Right lobe of liver (tissue), 6 donors: Measurements from ENCODE around the gene TBCC. TPM values are rescaled to one million over a fixed set of nuclear protein-coding genes. Genes with fewer than 3 reads are reported as not detected.
"Not testable (repeated sequence)": the region's sequence is repeated elsewhere in the genome, so short reads cannot be mapped to it uniquely, and the experiment has no call there.

ENCODE experiments used
- ATAC-seq, 4 donors: fragments of 200-7000 bp; cut with Tn5 transposase; one replicate each; pipeline ENCODE4 v1.9.1; 2020; ENCODE audit warnings: mild to moderate bottlenecking in 4 of 4, moderate library complexity in 4 of 4
- DNase-seq, 3 donors: peaks; one replicate each; pipeline ENCODE4 v3.0.0-alpha.2; 2020
- H3K27ac ChIP-seq, 3 donors: fragments of 200-600 bp; one replicate each; pipeline ENCODE4 v1.8.0; 2022
- H3K27me3 ChIP-seq, 2 donors: fragments of 200-600 bp; one replicate each; pipeline ENCODE4 v1.8.0; 2022
- H3K36me3 ChIP-seq, 4 donors: fragments of 200-600 bp; sonication (generic) in 1 of 4; one replicate each; pipeline versions ENCODE4 v1.5.1 to v1.8.0; 2017 to 2022; ENCODE audit warnings: control low read depth in 1 of 4
- H3K4me1 ChIP-seq, 4 donors: fragments of 200-600 bp; sonication (generic) in 1 of 4; one replicate each; pipeline versions ENCODE4 v1.5.1 to v1.8.0; 2017 to 2022; ENCODE audit warnings: control low read depth in 1 of 4
- H3K4me3 ChIP-seq, 3 donors: fragments of 200-600 bp; one replicate each; pipeline ENCODE4 v1.8.0; 2022
- H3K9me3 ChIP-seq, 4 donors: fragments of 200-600 bp; sonication (generic) in 1 of 4; one replicate each; pipeline versions ENCODE4 v1.5.1 to v1.8.0; 2017 to 2022; ENCODE audit warnings: control low read depth in 1 of 4
- CTCF ChIP-seq, 4 donors: fragments of 200-600 bp in 3 of 4; fragments of 450-650 bp in 1 of 4; IDR thresholded peaks; one replicate each; pipeline versions ENCODE4 v1.5.1 to v1.8.0; 2016 to 2022; ENCODE audit warnings: antibody characterized with exemption in 4 of 4, mild to moderate bottlenecking in 2 of 4
- POLR2A ChIP-seq: fragments of 450-650 bp; IDR thresholded peaks from one replicate; pipeline ENCODE4 v1.6.1; 2017; ENCODE audit warnings: antibody characterized with exemption, mild to moderate bottlenecking
- WGBS: methylation state at CpG from one replicate; pipeline ENCODE4 v1.1.6; 2018; ENCODE audit warnings: low coverage, low lambda C conversion rate; ENCODE audit not compliant: insufficient coverage; ENCODE audit errors: missing lambda C conversion rate; 5-methylcytosine and 5-hydroxymethylcytosine counted together
- intact Hi-C, 2 donors: fragments of 100-400 bp; cut with DNase I; formaldehyde crosslinking; loops; one replicate each; pipeline versions ENCODE4 v1.11.2 to v1.14.1; 2022
- total RNA-seq, 6 experiments: library from RNA; depleted of rRNA in 2 of 6; stranded (reverse); fragments of >200 nt in 2 of 6; fragmentation: NEBNext Ultra II Directional in 3 of 6; extraction: Animal tissue kit (Norgen Biotek cat#: 25700) in 3 of 6; gene quantifications; one replicate each; pipeline versions ENCODE4 v1.1.0 to v1.2.4, GENCODE V29; 2016 to 2023
- donor health status: DM: no; HTN: yes; CAD: no.
- donor health status: DM: no; HTN: no; CAD: no.
- donor health status: DM: no; HTN: no; CAD: no.
- donor health status: DM: no; HTN: yes; CAD: no.
- donor health status: DM: no; HTN: yes; CAD: no.

Gene TBCC
- total RNA-seq, 6 experiments from 2014 or later: 5.4 to 12.2 (median 6.3) TPM

GRCh38 chr6:42708096-42708495 lies 37.8 kb downstream of the TBCC start:
- Histone ChIP-seq H3K27me3 (no peaks in the 10 kb centered on the region), H3K4me1 (no peaks in the 10 kb centered on the region), H3K27ac (no peak overlapping the region), H3K4me3 (no peak overlapping the region), H3K36me3 (no peaks in the 10 kb centered on the region), H3K9me3 (no peaks in the 10 kb centered on the region)
- peak in 1 of 4 donors; percentile 19 for ATAC-seq
- no CpG with 5 or more reads among the region's 11 CpGs for WGBS
- no peak for TF ChIP-seq CTCF (IDR thresholded peaks at IDR 0.05)
- intact Hi-C loops: no loop called here
- no peak for DNase-seq

- TF ChIP-seq CTCF (IDR thresholded peaks at IDR 0.05): no peak
- TF ChIP-seq POLR2A: no peak
- Histone ChIP-seq H3K9me3 (no peaks in the 10 kb centered on the region), H3K4me1 (no peaks in the 10 kb centered on the region), H3K27ac (no peak overlapping the region), H3K36me3 (no peaks in the 10 kb centered on the region), H3K27me3 (no peaks in the 10 kb centered on the region), H3K4me3 (no peak overlapping the region)
- no peak for ATAC-seq
- DNase-seq: no peak
- intact Hi-C loops: no loop called here
- WGBS: 56% methylated on average over 3 of the region's 7 CpGs
Measured at GRCh38 chr6:42707595-42707994, 38.3 kb downstream of the TBCC start.

GRCh38 chr6:42704937-42705374 lies 40.9 kb downstream of the TBCC start:
- no peak for DNase-seq
- ATAC-seq: no peak
- intact Hi-C loops: no loop called here

GRCh38 chr6:42704251-42704936 lies 41.5 kb downstream of the TBCC start:
- peak in 3 of 4 donors; percentile 28 to 57 (median 48) for ATAC-seq
- Histone ChIP-seq H3K4me1 (no peaks in the 10 kb centered on the region), H3K36me3 (no peaks in the 10 kb centered on the region), H3K9me3 (no peaks in the 10 kb centered on the region), H3K27ac (no peak overlapping the region), H3K27me3 (no peaks in the 10 kb centered on the region), H3K4me3 (no peak overlapping the region)
- intact Hi-C loops: no loop called here
- no peak for DNase-seq
- TF ChIP-seq CTCF (IDR thresholded peaks at IDR 0.05): no peak
- no peak for TF ChIP-seq POLR2A
- 30% methylated on average over 8 of the region's 24 CpGs for WGBS

More at GRCh38 chr6:42704937-42705374, 40.9 kb downstream of the TBCC start:
- WGBS: 56% methylated on average over 3 of the region's 4 CpGs
- TF ChIP-seq CTCF (IDR thresholded peaks at IDR 0.05): no peak
- TF ChIP-seq POLR2A: no peak
- H3K9me3 ChIP-seq: no peaks in the 10 kb centered on the region
- no peaks in the 10 kb centered on the region for H3K4me1 ChIP-seq
- no peaks in the 10 kb centered on the region for H3K27me3 ChIP-seq
- H3K4me3 ChIP-seq: no peak overlapping the region
- H3K36me3 ChIP-seq: no peaks in the 10 kb centered on the region
- H3K27ac ChIP-seq: no peak overlapping the region

- H3K36me3 ChIP-seq, H3K27ac ChIP-seq, DNase-seq, H3K9me3 ChIP-seq, H3K4me1 ChIP-seq, intact Hi-C loops, H3K4me3 ChIP-seq, H3K27me3 ChIP-seq, ATAC-seq: not testable (repeated sequence)
- WGBS: 95% methylated on average over 2 of the region's 3 CpGs
Measured at GRCh38 chr6:42702786-42703185, 43.1 kb downstream of the TBCC start.
